SK-MEL-5 (cell line): ENCODE measurements around the gene DMTF1. TPM values are rescaled to one million over a fixed set of nuclear protein-coding genes. Genes with fewer than 3 reads are reported as not detected.
A peak's percentile ranks its signal among the peaks of the same experiment; 100 is the strongest.
"Not testable (repeated sequence)": the region's sequence is repeated elsewhere in the genome, so short reads cannot be mapped to it uniquely, and the experiment has no call there.

Source experiments
- DNase-seq: peaks from one replicate; pipeline ENCODE4 v3.0.0-alpha.2; 2016; ENCODE audit warnings: low read depth, low spot score
- in situ Hi-C: cut with HindIII; loops from 2 replicates; pipeline ENCODE4 v1.10.0; 2016; ENCODE audit warnings: low sequenced_read_pairs, high pct_unique_total_duplicates, low pct_unique_long_range_greater_than_20kb
- total RNA-seq: library from RNA; depleted of rRNA; stranded (reverse); fragments of >200 nt; shearing (Covaris generic); gene quantifications from 2 replicates; pipeline ENCODE4 v1.2.3, GENCODE V29; 2014

DMTF1 gene
- total RNA-seq, 1 experiment from 2014 or later = 72.6 TPM

DNA sequence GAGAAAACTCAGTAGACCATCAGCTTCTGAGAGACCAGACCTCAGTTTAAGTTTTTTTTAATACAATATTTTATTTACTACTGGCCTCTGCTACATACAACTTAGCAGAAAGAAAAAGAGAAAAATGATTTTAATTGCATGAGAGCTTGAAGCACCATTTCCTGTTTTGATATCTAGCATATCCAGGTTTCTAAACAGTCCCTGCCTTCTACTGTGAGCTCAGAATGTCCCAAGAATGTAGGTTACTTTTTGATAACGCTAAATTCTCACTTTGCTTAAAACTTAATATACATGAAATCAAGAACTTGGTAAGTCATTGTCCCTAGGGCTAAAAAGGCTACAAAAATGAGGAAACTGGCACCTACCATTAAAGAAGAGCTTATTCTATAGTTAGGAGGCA, 60.2 kb downstream of the DMTF1 start:
- in situ Hi-C loops = no loop called here
- DNase-seq = no peak

DNA sequence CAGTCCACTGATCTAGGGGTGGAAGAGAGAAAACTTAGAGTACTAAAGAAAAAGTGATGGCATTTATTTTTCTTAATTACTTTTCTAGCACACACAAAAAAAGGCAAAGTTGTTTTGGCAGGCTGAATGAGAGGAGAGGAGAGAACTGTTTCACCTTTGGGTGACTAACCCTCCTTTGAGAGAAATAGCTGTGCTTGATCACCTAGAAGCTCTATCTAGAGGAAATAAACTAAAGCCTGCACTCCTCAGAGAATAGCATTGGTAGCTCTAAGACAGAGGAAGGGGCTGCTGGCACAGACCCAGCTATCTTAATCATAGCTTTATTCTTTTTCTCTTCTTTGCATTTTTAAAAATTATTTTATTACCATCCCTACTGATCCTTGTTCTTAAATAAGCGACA, 61.0 kb downstream of the DMTF1 start:
- DNase-seq = no peak
- in situ Hi-C loops = no loop called here

DNA sequence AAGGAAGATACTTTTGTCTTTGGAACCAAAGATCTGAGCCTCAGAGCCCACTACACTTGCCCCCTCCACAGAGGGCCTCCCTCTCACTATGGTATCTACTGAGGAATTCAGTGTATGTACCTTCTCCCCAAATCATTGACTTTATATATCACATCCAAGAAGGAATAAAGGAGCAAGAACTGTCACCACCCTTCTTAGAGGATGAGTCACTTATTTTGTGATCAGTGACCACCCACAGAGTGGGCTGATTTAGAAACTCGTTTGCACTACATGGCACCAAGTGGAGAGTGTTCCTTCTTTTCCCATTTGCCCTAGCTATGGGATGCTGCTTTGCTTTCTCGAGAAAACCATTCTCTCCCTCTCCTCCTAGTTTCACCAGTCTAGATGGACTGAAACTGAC, 61.6 kb downstream of the DMTF1 start:
- in situ Hi-C loops = no loop called here
- no peak for DNase-seq

DNA sequence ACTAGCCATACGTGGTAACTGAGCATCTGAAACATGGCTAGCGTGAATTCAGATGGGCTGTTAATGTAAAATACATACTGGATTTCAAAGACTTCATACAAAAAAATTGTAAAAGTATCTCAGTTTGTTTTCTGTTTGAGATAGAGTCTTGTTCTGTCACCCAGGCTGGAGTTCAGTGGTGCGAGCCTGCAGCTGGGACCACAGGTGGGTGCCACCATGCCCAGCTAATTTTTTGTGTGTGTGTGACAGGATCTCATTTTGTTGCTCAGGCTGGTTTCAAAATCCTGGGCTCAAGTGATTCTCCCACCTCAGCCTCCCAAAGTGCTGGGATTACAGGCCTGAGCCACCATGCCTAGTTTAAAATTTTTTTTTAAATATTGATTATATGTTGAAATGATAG, 62.8 kb downstream of the DMTF1 start:
- no peak for DNase-seq
- in situ Hi-C loops = no loop called here

DNA sequence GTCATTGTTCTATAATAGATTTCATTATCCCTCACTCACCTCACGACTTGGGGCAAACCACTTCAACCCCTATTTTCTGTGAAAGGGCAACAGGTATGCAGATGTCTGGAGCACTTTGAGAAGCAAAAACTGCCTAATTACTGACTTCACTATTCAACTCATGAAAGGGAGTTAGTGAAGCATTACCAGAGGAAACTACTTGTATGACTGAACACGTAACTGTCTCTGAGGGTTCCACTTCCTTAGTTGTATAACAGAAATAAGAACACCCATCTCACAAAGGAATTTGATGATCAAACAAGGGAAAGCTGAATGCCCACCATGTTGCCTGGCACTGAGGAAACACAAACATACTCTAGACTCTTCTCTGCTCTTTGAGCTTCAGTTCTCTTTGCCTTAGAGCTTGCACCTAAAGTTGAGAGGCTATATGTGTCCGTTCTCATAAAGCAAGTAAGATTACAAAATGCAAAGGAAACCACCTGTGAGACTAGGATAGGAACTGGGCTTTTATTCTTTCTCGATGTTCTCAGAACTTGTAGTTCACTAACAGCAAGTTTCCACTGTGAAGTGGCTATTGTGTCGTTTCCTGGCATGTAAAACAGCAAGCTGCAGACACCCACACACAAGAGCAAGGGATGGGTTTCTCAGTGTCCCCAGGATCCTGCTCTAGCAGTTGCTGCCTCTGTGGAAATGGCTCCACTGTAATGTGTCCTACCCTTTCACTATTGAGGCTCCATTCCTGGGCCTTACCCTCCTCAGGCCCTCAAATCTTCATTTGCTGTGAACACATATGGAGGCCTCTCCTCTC, 64.7 kb downstream of the DMTF1 start:
- no peak for DNase-seq
- in situ Hi-C loops = no loop called here

DNA sequence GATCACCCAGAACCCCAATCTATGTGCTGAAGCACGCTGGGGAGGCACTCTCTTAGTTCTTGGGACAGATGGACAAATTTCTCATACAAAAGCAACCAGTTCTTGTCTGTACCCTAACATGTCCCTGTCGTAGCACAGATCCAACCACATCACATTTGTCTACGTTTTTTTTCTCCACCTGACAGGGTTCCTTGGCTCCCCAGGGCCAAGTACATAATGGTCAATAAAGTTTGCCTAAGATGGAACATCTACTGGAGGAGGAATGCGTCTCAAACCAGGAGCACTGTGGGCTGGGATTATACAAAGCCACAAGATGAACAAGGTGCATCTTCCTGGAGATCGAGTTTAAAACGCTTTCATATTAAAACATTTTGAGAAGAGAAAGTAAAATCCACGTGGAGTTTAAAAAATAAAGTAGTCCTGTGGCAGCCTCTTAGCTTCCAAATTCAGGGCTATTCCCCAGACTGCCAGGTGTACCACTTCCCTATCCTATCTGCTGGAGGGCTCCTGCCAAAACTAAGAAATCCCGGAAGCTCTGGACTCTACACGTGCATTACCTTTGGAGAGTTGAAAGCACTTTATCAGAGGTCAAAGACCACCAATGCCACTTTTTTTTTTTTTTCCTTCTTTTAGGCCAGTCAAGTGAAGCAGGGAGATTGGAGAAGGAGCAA, 65.9 kb downstream of the DMTF1 start:
- in situ Hi-C loops = no loop called here
- no peak for DNase-seq

DNA sequence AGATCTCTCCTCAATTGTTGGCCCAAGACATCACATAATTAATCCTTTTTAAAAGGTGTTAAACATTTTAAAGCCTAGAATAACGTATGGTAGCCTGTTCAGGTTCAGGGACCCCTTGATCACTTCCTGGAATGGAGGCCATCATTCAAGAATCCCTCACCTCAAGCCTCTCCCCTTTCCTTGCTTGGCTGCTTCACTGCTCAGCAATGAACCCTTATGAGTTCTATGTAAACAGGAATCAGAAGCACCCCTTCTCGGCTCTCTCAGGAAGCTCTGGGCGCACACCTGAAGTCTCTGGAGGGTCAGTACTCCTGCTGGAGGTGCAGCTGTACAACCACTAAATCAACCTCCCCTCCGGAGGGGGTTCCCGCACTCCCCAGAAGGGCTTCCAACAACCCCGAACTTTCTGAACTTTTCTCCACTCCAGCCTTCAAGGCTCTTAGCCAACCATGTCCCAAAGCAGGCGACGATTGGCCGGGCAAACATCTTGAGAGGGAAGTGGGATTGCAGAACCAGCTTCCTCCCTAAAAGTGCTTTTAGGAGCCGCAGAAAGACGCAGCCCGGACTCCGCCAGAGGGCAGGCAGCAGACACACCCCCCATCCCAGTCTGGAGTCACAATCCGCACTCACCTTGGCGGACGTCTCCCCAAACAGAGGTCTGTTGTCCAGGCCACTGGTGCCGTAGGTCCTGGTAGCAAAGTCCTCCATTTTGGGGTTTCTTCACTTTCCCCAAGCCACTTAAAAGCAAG, 66.7 kb downstream of the DMTF1 start:
- peak; percentile 46 for DNase-seq
- in situ Hi-C loops = no loop called here

DNA sequence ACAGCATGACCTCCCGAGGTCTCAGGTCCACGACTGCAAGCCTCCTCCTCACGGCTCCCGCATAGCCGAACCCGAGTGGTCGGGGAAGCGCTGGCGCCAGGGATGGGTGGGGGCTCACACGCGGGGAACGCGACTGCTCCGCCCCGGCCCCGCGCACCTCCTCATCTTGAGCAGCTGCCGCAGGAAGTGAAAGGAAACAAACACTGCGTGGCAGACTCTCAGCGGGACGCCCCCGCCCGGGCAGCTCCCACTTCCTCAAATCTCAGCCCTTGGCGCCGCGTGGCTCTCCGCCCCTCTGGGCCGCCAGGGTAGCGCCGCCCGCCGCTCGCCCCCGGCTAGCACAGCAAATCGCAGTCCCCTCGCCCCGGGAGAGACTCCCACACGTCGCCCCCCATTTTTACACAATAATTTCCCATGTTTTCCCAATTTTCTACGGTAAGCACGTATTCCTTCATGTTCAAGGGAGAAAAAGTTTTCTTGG, 67.3 kb downstream of the DMTF1 start, which contains the start of gene TMEM243:
Gene TMEM243 (minus strand): TSS at position 188 of the 481 bp plus-strand sequence. CDS start 229 bp downstream, outside the sequence.
- in situ Hi-C loops = no loop called here
- DNase-seq = peak; percentile 68

DNA sequence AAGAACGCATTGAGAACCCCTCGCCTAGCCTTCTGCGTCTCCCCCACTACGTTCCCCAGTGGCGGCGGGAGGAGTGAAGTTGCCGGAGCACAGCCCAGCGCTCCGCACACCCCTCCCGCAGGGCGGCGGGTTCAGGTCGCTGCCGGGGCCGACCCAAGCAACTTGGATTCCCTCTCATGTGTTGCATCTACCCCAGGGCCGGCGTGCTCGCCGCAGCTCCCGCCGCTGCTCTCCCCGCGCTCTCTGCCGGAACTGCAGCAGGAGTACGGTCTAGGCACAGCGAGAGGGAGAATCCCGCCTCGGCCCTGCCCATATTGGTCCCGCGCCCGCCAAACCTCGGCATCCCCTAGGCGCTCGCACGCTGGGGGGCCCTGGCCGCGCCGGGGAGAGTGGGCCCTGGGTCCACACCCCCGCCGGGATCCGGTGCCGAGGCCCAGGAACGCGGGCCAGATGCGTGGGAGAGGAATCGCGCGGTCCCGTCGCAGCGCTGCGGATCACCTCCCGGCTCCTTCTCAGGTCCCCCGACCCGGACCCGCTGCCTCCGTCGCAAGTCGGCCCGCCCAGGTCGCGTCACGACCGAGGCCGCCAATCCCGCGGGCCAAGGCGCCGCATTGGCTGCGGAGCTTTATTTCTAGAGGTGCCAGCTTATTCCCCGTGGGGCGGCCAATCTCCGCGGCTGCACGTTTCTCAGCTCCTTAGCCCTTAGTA, 67.9 kb downstream of the DMTF1 start:
- in situ Hi-C loops = no loop called here

DNA sequence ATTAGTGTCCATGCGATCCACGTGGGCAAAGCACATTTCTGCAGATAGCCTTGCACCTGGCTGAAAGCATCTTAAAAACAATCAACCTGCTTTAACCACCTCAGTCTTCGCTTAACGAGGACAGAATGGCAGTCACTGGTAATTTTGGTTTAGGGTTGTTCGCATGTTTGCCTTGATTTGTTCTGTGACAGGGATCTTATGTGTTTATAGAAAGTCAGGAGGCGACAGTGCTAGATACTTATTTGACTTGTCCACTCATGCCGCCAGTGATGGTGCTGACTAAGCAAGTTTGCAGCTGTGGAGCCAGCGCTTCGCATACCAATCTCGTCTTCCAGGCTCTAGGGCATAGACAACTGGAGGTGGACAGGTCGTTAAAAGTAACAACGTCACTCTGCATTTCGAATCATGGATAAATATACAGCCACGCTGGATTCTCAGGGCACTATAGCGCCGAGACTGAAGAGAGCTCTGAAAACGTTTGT, 68.5 kb downstream of the DMTF1 start:
- in situ Hi-C loops = no loop called here
- peak; percentile 30 for DNase-seq

More for the DNA sequence above, 67.9 kb downstream of the DMTF1 start:
- peak; percentile 74 for DNase-seq

DNA sequence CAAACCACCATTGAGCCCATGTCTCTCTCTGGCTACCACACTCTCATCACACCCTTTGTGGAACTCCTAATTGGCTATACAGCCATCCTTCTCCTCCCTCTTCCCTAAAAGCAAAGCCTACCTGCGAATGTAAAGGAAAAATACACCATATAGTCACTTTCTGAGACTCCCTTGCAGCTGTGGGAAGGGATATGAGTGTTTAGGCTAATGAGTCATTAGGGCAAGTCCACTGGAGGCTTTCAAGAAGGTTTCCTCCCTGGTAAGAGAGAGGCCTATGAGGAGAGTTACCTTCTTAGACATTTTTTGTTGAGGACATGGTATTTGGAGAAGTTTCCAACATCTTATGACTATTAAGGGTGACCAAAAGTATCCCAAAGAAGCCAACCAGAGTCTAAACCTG, 71.4 kb downstream of the DMTF1 start:
- in situ Hi-C loops = no loop called here
- DNase-seq = no peak

DNA sequence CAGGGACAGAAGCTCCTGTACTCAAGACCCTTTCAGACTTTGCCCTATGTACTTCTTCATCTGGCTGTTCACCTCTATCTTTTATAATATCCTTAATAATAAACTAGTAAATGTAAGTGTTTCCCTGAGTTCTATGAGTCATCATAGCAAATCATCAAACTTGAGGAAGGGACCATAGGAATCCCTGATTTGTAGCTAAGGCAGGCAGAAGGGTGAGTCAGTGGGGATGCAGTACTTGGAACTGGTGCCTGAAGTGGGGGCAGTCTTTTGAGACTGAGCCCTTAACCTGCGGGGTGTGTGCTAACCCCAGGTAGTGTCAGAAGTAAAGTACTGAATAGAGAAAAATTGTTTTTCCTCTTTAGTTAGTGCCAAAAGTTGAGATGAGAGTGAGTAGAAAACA, 73.4 kb downstream of the DMTF1 start:
- no peak for DNase-seq
- in situ Hi-C loops = no loop called here

DNA sequence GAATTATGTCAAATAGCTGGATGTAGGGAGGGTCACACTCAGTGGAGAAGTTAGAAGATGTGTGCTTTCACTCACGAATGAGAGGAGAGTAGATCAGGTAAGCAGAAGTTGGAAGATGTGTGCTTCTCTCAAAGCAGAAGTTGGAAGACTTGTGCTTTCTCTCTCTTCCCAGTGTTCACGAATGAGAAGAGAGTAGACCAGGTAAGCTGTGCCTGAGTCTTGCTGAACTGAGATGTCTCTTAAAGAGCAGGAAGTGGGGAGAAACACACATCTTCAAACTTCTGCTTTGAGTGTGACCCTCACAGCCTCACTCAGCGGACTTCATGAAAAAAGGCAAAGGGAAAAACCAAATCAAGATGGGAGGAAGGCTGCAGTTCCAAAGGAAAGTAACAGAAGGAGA, 74.2 kb downstream of the DMTF1 start:
- DNase-seq = no peak
- in situ Hi-C loops = no loop called here

DNA sequence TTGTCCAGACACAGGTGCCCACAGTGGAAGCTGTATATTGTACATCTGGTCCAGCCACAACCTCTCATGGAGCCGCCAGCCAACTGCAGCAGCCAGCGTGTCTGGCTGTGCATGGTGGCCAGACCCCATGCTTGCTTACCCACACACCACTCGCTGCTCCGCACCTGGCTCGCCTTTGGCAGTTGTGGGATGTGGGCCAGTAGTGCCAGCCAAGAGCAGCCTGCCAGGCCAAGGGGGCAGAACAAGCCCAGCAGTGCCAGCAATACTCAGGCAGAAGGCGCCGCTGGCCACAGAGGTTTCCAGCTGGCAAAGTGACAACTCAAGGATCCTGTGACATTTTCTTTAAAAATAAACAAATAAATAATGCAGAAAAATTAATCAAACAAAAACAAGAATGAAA, 79.0 kb downstream of the DMTF1 start:
- in situ Hi-C loops = no loop called here
- no peak for DNase-seq

DNA sequence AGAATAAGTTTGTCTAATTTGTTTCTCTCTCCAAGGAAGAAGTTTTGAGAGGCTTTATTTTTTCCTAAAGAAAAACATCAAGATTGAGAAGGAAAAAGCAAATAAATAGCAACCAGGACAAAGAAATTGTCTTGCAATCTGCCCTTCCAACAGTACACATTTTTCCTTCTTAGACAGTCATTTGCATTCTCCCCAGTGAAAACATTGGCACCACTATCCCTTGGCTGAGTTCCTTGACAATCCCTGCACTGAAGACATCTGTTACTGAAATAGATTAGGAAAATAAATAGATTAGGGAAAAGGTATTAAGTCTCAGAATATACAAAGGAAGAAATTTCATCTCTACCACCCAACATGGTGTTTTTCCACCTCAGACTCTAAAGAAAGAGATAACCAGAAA, 79.5 kb downstream of the DMTF1 start:
- in situ Hi-C loops = no loop called here
- DNase-seq = no peak

DNA sequence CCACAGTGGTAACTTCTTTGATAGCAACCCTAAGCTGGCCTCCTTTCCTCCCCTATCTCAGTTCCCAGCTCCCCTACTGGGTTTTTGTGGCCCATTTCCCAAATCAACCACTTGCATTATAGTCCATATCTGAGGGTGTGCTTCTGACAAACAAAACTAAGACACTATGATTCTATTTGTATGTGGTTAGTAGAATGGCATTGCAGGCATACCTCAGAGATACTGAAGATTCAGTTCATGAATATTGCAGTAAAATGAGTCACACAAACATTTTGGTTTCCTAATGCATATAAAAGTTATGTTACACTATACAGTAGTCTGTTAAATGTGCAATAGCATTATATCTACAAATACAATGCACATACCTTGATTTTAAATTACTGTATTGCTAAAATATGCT, 82.7 kb downstream of the DMTF1 start:
- no peak for DNase-seq
- in situ Hi-C loops = no loop called here

DNA sequence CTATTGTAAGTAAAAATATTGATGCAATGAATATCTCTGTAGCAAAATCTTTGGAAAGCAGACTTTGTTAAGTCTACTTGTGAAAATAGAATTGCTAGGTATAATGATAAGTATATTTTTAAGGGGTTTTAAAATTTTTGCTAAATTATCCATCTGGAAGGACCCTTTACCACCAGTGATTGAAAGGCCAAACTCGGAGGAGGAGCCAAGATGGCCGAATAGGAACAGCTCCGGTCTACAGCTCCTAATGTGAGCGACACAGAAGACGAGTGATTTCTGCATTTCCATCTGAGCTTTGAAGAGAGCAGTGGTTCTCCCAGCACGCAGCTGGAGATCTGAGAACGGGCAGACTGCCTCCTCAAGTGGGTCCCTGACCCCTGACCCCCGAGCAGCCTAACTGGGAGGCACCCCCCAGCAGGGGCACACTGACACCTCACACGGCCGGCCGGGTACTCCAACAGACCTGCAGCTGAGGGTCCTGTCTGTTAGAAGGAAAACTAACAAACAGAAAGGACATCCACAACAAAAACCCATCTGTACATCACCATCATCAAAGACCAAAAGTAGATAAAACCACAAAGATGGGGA, 86.3 kb downstream of the DMTF1 start:
- DNase-seq, in situ Hi-C loops: not testable (repeated sequence)
